ENCODE results near the gene TMTC2.

Gene TMTC2

GRCh38 chr12:83036847-83037246 is 350.1 kb downstream of the TMTC2 start:
- DNase-seq = no peak

GRCh38 chr12:83039413-83039812 is 352.7 kb downstream of the TMTC2 start:
- DNase-seq = no peak

- DNase-seq = no peak
These were observed 353.6 kb downstream of the TMTC2 start for GRCh38 chr12:83040339-83040738.

- no peak for DNase-seq
These were observed 354.3 kb downstream of the TMTC2 start for GRCh38 chr12:83040991-83041390.

GRCh38 chr12:83042441-83043200 is 355.9 kb downstream of the TMTC2 start:
- DNase-seq = no peak

GRCh38 chr12:83044736-83045135 is 358.0 kb downstream of the TMTC2 start:
- no peak for DNase-seq

- no peak for DNase-seq
These were observed 359.3 kb downstream of the TMTC2 start for GRCh38 chr12:83046019-83046418.

GRCh38 chr12:83049306-83049705 is 362.6 kb downstream of the TMTC2 start:
- no peak for DNase-seq

- DNase-seq = no peak
These were observed 366.3 kb downstream of the TMTC2 start for GRCh38 chr12:83052890-83053541.

GRCh38 chr12:83057436-83057835 is 370.7 kb downstream of the TMTC2 start:
- DNase-seq = no peak

GRCh38 chr12:83059107-83059506 is 372.4 kb downstream of the TMTC2 start:
- no peak for DNase-seq

GRCh38 chr12:83065562-83065961 is 378.9 kb downstream of the TMTC2 start:
- no peak for DNase-seq

GRCh38 chr12:83067981-83068380 is 381.3 kb downstream of the TMTC2 start:
- DNase-seq = no peak

GRCh38 chr12:83074358-83074894 is 387.7 kb downstream of the TMTC2 start:
- no peak for DNase-seq

- DNase-seq = no peak
These were observed 388.8 kb downstream of the TMTC2 start for GRCh38 chr12:83075471-83075870.

GRCh38 chr12:83077041-83077440 is 390.3 kb downstream of the TMTC2 start:
- no peak for DNase-seq

GRCh38 chr12:83082690-83083276 is 396.1 kb downstream of the TMTC2 start:
- no peak for DNase-seq

- DNase-seq = no peak
These were observed 396.9 kb downstream of the TMTC2 start for GRCh38 chr12:83083616-83084015.

GRCh38 chr12:83084516-83085234 is 398.0 kb downstream of the TMTC2 start:
- no peak for DNase-seq

GRCh38 chr12:83086023-83086422 is 399.3 kb downstream of the TMTC2 start:
- no peak for DNase-seq

- no peak for DNase-seq
These were observed 402.9 kb downstream of the TMTC2 start for GRCh38 chr12:83089575-83089974.

- peak; percentile 26 for DNase-seq
These were observed 405.4 kb downstream of the TMTC2 start for GRCh38 chr12:83092129-83092528.

- no peak for DNase-seq
These were observed 405.9 kb downstream of the TMTC2 start for GRCh38 chr12:83092606-83093005.
